GM12874 (cell line): ENCODE measurements around the gene DIS3L2.

Experiments used
- TF ChIP-seq, protein P1 (sequence below): IDR thresholded peaks from 2 replicates; pipeline ENCODE4 v1.5.1; 2011; ENCODE audit warnings: low read depth, mild to moderate bottlenecking, control low read depth, low read length, moderate library complexity; ENCODE audit not compliant: insufficient read depth

DIS3L2 gene

DNA sequence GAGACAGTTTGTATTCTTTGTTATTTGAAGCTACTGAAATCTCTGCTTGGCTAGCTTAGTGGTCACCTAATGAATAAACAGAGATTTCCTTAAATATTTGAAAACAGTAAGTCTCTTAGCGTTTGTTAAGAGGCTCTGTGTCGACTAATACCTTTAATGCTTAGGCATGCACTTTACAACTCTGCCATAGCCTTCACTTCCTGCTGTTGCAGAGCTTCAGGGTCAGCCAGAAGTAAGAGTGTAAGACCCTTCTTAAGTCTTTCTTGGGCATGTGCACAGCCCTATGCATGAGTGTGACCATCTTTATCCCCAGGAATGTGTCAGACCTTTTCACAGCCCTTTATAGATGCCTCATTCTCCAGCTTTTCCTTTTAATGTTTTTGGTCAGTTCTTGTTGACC is 221.8 kb downstream of the DIS3L2 start:
- TF ChIP-seq, protein P1, sequence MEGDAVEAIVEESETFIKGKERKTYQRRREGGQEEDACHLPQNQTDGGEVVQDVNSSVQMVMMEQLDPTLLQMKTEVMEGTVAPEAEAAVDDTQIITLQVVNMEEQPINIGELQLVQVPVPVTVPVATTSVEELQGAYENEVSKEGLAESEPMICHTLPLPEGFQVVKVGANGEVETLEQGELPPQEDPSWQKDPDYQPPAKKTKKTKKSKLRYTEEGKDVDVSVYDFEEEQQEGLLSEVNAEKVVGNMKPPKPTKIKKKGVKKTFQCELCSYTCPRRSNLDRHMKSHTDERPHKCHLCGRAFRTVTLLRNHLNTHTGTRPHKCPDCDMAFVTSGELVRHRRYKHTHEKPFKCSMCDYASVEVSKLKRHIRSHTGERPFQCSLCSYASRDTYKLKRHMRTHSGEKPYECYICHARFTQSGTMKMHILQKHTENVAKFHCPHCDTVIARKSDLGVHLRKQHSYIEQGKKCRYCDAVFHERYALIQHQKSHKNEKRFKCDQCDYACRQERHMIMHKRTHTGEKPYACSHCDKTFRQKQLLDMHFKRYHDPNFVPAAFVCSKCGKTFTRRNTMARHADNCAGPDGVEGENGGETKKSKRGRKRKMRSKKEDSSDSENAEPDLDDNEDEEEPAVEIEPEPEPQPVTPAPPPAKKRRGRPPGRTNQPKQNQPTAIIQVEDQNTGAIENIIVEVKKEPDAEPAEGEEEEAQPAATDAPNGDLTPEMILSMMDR = no peak

DNA sequence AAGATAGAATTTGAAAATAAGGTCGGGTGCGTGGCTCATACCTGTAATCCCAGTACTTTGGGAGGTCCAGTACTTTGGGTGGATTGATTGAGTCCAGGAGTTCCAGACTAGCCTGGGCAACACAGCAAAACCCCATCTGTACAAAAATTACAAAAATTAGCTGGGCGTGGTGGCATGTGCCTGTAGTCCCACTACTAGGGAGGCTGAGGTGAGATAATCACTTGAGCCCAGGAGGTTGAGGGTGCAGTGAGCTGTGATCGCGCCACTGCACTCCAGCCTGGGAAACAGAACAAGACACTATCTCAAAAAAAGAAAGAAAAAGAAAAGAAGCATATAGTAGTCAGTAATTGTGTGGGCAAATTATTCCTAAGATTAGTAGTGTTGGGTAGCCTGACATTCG is 222.8 kb downstream of the DIS3L2 start:
- TF ChIP-seq, protein P1 = no peak

DNA sequence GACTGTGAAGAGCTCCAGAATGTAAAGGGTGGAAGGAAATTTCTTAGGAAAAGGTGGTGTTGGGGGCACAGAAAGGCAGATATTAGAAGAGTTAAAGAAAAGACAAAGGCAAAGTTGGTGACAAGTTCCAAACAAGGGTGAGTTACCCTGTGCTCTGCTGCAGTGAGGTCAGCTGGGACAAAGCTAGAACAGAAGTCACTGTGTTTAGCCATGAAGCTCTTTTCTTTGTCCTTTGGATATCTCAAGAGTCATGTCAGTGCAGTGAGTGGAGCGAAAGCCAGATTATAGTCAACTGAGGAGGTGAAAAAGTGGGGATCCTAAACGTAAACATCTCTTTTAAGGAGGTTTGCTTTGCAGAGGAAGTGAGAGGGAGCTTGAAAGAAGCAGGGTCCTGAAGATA is 229.3 kb downstream of the DIS3L2 start:
- TF ChIP-seq, protein P1 = no peak

DNA sequence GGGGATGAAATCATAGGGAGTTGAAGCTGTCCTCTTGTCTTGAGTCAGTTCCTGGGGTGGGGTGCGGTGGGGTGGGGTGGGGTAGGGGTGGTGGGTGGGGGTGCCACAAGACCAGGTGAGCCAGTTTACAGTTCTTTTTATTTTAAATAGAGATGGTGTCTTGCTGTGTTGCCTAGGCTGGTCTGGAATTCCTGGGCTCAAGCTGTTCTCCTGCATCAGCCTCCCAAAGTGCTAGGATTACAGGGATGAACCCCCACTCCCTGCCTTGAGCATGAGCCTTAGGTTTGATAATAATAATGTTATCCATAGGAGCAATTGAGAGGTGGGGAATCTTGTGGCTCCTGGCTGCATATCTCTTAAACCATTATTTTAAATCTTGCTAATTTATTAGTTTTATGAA is 234.0 kb downstream of the DIS3L2 start:
- TF ChIP-seq, protein P1 = no peak

DNA sequence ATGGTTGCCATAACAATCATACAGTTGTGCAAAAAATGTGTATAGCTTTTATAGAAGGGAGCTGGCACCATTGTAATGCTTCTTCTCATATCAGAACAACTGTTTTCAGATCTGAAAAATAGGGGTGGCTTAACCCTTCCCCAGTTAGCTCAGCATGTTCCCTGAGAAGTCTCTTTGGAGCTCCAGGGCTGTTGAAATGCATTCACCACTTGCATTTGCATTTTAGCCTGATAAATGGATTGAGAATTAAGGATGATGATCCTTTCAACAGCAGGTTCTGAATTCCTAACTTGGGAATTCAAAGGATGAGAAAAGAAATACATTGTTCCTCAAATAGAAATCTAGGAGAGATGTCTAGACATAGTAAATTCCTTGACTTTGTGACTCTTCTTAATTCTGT is 235.3 kb downstream of the DIS3L2 start:
- TF ChIP-seq, protein P1 = no peak

DNA sequence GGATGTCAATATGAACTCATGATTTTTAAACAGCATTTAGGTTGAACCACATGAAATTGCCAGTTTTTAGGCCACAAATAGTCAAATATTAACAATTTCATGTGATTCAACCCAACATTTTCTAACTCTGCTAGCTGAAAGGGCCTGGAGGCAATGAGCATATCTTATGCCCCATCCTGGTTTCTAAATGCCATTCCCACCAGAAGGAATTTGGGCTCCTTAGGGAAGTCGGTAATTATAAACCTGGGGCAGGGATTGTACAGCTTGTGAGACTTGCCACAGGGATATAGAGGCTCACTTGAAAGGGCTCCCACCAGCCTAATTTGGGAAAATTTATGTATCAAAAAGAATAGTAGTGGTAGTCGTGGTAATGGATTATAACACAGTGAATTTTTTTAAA is 238.7 kb downstream of the DIS3L2 start:
- TF ChIP-seq, protein P1 = no peak

DNA sequence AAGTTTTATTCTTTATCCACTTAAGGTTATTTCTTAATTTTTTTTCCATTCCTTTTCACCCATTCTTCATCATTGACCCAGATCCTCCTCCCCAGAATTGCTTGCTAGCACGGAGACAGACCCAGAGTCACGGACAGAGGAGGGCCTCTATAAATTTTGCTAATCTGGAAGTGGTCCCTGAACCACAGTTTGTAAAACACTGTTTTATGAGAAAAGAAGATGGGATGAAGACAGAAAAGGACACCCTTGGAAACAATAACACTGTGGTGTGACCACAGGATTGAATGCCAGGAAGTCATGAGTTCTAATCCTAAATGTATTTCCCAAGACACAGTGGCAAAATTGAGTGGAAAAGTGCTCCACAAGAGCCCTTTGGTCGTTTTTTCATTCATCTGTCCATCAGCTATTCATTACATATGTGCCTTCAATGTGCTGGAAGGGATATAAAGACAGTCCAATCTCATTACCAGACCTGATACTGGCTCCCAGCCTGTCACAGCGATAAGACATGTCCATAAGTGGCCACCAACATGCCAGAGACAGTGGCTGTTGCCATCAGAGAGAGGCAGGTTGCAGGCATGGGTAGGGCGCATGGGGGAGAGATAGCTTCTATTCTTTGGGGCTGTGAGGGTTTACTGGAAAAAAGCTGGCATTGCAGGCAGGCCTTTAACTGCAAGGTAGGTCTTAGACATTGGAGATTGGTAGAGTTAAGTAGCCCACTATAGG is 241.8 kb downstream of the DIS3L2 start:
- TF ChIP-seq, protein P1 = no peak

DNA sequence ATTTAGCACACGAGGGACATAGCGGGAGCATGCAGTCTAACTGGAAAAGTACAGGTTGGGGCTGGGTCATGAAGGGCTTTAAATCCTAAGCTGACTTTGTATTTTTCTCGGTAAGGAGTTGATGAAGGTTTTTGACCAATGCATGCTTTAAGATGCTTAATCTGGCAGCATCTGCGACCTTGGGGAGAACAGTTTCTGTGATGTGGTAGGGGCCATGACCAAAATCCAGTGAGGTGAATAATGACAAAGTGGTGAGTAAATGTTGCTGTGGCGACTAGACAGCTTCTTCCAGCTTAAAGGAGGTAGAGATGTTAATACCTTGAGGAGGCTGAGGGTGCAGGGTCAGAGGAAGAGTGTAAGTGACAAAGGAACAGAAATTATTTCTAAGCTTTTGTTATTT is 242.4 kb downstream of the DIS3L2 start:
- TF ChIP-seq, protein P1 = no peak
